A673 (cell line): ENCODE results near the gene ANP32B.

ENCODE experiments used
- CTCF ChIP-seq: fragments of 300-800, 200-600 bp; sonication (generic); conservative IDR thresholded peaks from 2 replicates; pipeline ENCODE4 v1.5.1; 2017; ENCODE audit warnings: low read depth, mild to moderate bottlenecking, antibody characterized with exemption, low read length, moderate library complexity, mixed read lengths
- EZH2 ChIP-seq: fragments of 200-600 bp; sonication (generic); IDR thresholded peaks from 2 replicates; pipeline ENCODE4 v1.6.1; 2017; ENCODE audit warnings: borderline replicate concordance, low read depth, mild to moderate bottlenecking, mixed read lengths, antibody characterized with exemption, low read length; ENCODE audit not compliant: poor library complexity, severe bottlenecking

GRCh38 chr9:98018347-98018746, 35.2 kb downstream of the ANP32B start:
- TF ChIP-seq CTCF (no peak), EZH2 (no peak)
